GM23338 (cell line): Measurements from ENCODE around the gene EEF1G. TPM values are rescaled to one million over a fixed set of nuclear protein-coding genes. Genes with fewer than 3 reads are reported as not detected.
"Not testable (repeated sequence)": the region's sequence is repeated elsewhere in the genome, so short reads cannot be mapped to it uniquely, and the experiment has no call there.

Experiments
- ATAC-seq: fragments of 200-7000 bp; cut with Tn5 transposase; 3 replicates; pipeline ENCODE4 v1.9.1; 2020
- DNase-seq: peaks from one replicate; pipeline ENCODE4 v3.0.0-alpha.2; 2015; ENCODE audit warnings: low spot score
- H2AFZ ChIP-seq: fragments of 200-600 bp; sonication (generic); 2 replicates; pipeline ENCODE4 v1.8.0; 2016; ENCODE audit warnings: antibody characterized with exemption, mild to moderate bottlenecking, moderate library complexity
- H3F3A ChIP-seq: fragments of 200-600 bp; sonication (generic); replicated peaks from 2 replicates; pipeline ENCODE4 v1.8.0; 2017; ENCODE audit warnings: antibody characterized with exemption, mixed run types, low read depth
- H3K27ac ChIP-seq: fragments of 200-600 bp; sonication (generic); 2 replicates; pipeline ENCODE4 v1.6.1; 2016; ENCODE audit warnings: low read depth
- H3K27me3 ChIP-seq: fragments of 200-600 bp; sonication (generic); 2 replicates; pipeline ENCODE4 v1.8.0; 2016; ENCODE audit warnings: mild to moderate bottlenecking, mixed run types, moderate library complexity; ENCODE audit not compliant: insufficient read depth
- H3K36me3 ChIP-seq: fragments of 200-600 bp; sonication (generic); 2 replicates; pipeline ENCODE4 v1.8.0; 2016; ENCODE audit warnings: mild to moderate bottlenecking; ENCODE audit not compliant: insufficient read depth
- H3K4me1 ChIP-seq: fragments of 200-600 bp; sonication (generic); 2 replicates; pipeline ENCODE4 v1.8.0; 2016; ENCODE audit warnings: mild to moderate bottlenecking, moderate library complexity; ENCODE audit not compliant: insufficient read depth
- H3K4me2 ChIP-seq: fragments of 200-600 bp; sonication (generic); 2 replicates; pipeline ENCODE4 v1.7.1; 2017; ENCODE audit warnings: mixed run types
- H3K4me3 ChIP-seq: fragments of 200-600 bp; sonication (generic); 2 replicates; pipeline ENCODE4 v1.6.1; 2016; ENCODE audit warnings: mixed run types
- H3K79me2 ChIP-seq: fragments of 200-600 bp; sonication (generic); replicated peaks from 2 replicates; pipeline ENCODE4 v1.8.0; 2017; ENCODE audit warnings: mild to moderate bottlenecking; ENCODE audit not compliant: insufficient read depth
- H3K9me2 ChIP-seq: fragments of 200-600 bp; sonication (generic); 2 replicates; pipeline ENCODE4 v1.8.0; 2017; ENCODE audit not compliant: insufficient read depth
- H4K20me1 ChIP-seq: fragments of 200-600 bp; sonication (generic); replicated peaks from 2 replicates; pipeline ENCODE4 v1.8.0; 2017; ENCODE audit warnings: mild to moderate bottlenecking; ENCODE audit not compliant: insufficient read depth
- H3K27ac Mint-ChIP-seq: 2 replicates; pipeline ENCODE4 v1.8.0; 2020; ENCODE audit warnings: inconsistent platforms, mild to moderate bottlenecking, moderate library complexity, mixed read lengths
- H3K27me3 Mint-ChIP-seq: 3 replicates; pipeline ENCODE4 v1.8.0; 2022; ENCODE audit warnings: low read depth, mild to moderate bottlenecking, moderate library complexity, mixed read lengths, inconsistent platforms; ENCODE audit not compliant: insufficient read depth, poor library complexity
- H3K36me3 Mint-ChIP-seq: 3 replicates; pipeline ENCODE4 v1.8.0; 2021; ENCODE audit warnings: low read depth, mild to moderate bottlenecking, inconsistent platforms, moderate library complexity, mixed read lengths
- H3K4me1 Mint-ChIP-seq: 3 replicates; pipeline ENCODE4 v1.8.0; 2020; ENCODE audit warnings: mild to moderate bottlenecking, inconsistent platforms, mixed read lengths
- H3K4me3 Mint-ChIP-seq: 3 replicates; pipeline ENCODE4 v1.8.0; 2021; ENCODE audit warnings: moderate library complexity, mild to moderate bottlenecking, inconsistent platforms, mixed read lengths
- H3K9me3 Mint-ChIP-seq: 3 replicates; pipeline ENCODE4 v1.8.0; 2020; ENCODE audit warnings: moderate library complexity, mild to moderate bottlenecking, inconsistent platforms, mixed read lengths
- CTCF ChIP-seq, 2 experiments: fragments of 200-600 bp in 1 of 2; sonication (generic) in 1 of 2; conservative IDR thresholded peaks; 2 replicates each; pipeline versions ENCODE4 v1.5.1 to v1.6.1; 2016 to 2017; ENCODE audit warnings: antibody characterized with exemption in 2 of 2, low read depth in 2 of 2, mild to moderate bottlenecking in 2 of 2, moderate library complexity in 1 of 2
- ZNF331 ChIP-seq: fragments of 250-450 bp; sonication (Bioruptor Pico); IDR thresholded peaks from 2 replicates; pipeline ENCODE4 v1.5.0; 2020; ENCODE audit warnings: low read depth, mild to moderate bottlenecking, moderate library complexity
- ZNF462 ChIP-seq: fragments of 250-450 bp; sonication (Bioruptor Pico); IDR thresholded peaks from 2 replicates; pipeline ENCODE4 v1.5.0; 2020; ENCODE audit warnings: mild to moderate bottlenecking, moderate library complexity
- polyA plus RNA-seq: library from polyadenylated mRNA; unstranded; fragments of >200 nt; fragmentation: Nextera tagmentation; extraction: Ambion mirVana; gene quantifications from 2 replicates; pipeline ENCODE4 v1.2.1, GENCODE V29; 2016
- total RNA-seq: library from RNA; depleted of rRNA; stranded (reverse); fragments of >200 nt; shearing (Covaris generic); gene quantifications from 2 replicates; pipeline ENCODE4 v1.2.3, GENCODE V29; 2014

The EEF1G gene
- total and polyA plus RNA-seq, 2 experiments from 2014 or later: 696 to 1,316 TPM

GRCh38 chr11:62591448-62592145 is 17.9 kb upstream of the EEF1G start, which contains the start of gene TUT1 (continued):
- no peak for TF ChIP-seq ZNF462 (CRISPR knock-in tag)

GRCh38 chr11:62588966-62589637 is 15.4 kb upstream of the EEF1G start:
- Mint-ChIP-seq H3K27me3 (peaks cover 18% of the 10 kb centered on the region), H3K27ac (no peak overlapping the region), H3K4me1 (peaks cover 18% of the 10 kb centered on the region), H3K36me3 (peaks cover 45% of the 10 kb centered on the region), H3K9me3 (peaks cover 4% of the 10 kb centered on the region; the same call in 2 of the 3 replicates), H3K4me3 (peak overlapping the region; percentile 98)
- H2AFZ ChIP-seq: no peak overlapping the region
- no peaks in the 10 kb centered on the region for H3K27me3 ChIP-seq
- H3K27ac ChIP-seq: no peak overlapping the region
- DNase-seq (peak; percentile 55), ATAC-seq (no peak)
- peaks cover 24% of the 10 kb centered on the region for H3K79me2 ChIP-seq
- peaks cover 43% of the 10 kb centered on the region for H3F3A ChIP-seq
- peaks cover 10% of the 10 kb centered on the region for H3K36me3 ChIP-seq
- no peaks in the 10 kb centered on the region for H3K9me2 ChIP-seq
- H3K4me1 ChIP-seq: peaks cover 12% of the 10 kb centered on the region; the same call in 1 of the 2 replicates
- H3K4me3 ChIP-seq: no peak overlapping the region
- no peak for TF ChIP-seq ZNF331 (CRISPR knock-in tag)
- TF ChIP-seq CTCF (conservative IDR thresholded peaks at IDR 0.05; ENCODE audit: low read depth in 2 of 2): peak; percentile 37 to 51; a peak in 3 of 4 replicates
- no peak overlapping the region for H3K4me2 ChIP-seq
- no peaks in the 10 kb centered on the region; the same call in 1 of the 2 replicates for H4K20me1 ChIP-seq

- not testable (repeated sequence) for H3K4me3 Mint-ChIP-seq
These were observed 11.7 kb upstream of the EEF1G start for GRCh38 chr11:62585356-62585755.

GRCh38 chr11:62581735-62582134 is 8.0 kb upstream of the EEF1G start:
- H3K27ac Mint-ChIP-seq, H3K27me3 Mint-ChIP-seq, H3K4me3 Mint-ChIP-seq, H3K4me2 ChIP-seq, H3F3A ChIP-seq, H3K36me3 ChIP-seq, H3K27ac ChIP-seq, H3K4me3 ChIP-seq, H3K27me3 ChIP-seq, H3K4me1 ChIP-seq, H4K20me1 ChIP-seq, H3K9me3 Mint-ChIP-seq, H3K9me2 ChIP-seq, H3K4me1 Mint-ChIP-seq, DNase-seq, H2AFZ ChIP-seq, ATAC-seq: not testable (repeated sequence)
- H3K79me2 ChIP-seq: peaks cover 15% of the 10 kb centered on the region; the same call in 1 of the 2 replicates
- peaks cover 52% of the 10 kb centered on the region for H3K36me3 Mint-ChIP-seq

More at GRCh38 chr11:62585356-62585755, 11.7 kb upstream of the EEF1G start:
- H3F3A ChIP-seq: peaks cover 22% of the 10 kb centered on the region; the same call in 1 of the 2 replicates
- not testable (repeated sequence) for H2AFZ ChIP-seq, ATAC-seq, H3K27ac ChIP-seq, H3K4me1 ChIP-seq, H3K9me2 ChIP-seq, H3K4me3 ChIP-seq, H4K20me1 ChIP-seq, H3K27ac Mint-ChIP-seq, H3K4me1 Mint-ChIP-seq, H3K27me3 ChIP-seq, DNase-seq, H3K9me3 Mint-ChIP-seq, H3K4me2 ChIP-seq, H3K27me3 Mint-ChIP-seq
- H3K36me3 Mint-ChIP-seq: peaks cover 52% of the 10 kb centered on the region
- peaks cover 27% of the 10 kb centered on the region for H3K79me2 ChIP-seq
- peaks cover 10% of the 10 kb centered on the region for H3K36me3 ChIP-seq
